ENCODE results near the gene RPL31. TPM values are rescaled to one million over a fixed set of nuclear protein-coding genes. Genes with fewer than 3 reads are reported as not detected.

Gene RPL31
- total RNA-seq, 1 experiment from 2014 or later: 1,893 TPM

- Histone ChIP-seq H3K4me2 (ENCODE audit: insufficient read depth, insufficient read length, low read length) (no peak overlapping the region), H3K56ac (ENCODE audit: insufficient read length, low read depth, low read length) (no peak overlapping the region), H2AK5ac (ENCODE audit: insufficient read length, low read length) (no peak overlapping the region), H3K23ac (ENCODE audit: insufficient read length, low read depth, low read length) (no peak overlapping the region), H2BK120ac (ENCODE audit: low read depth, low read length, poor library complexity, severe bottlenecking) (no peak overlapping the region), H3K79me2 (ENCODE audit: insufficient read depth, low read length) (peaks cover 15% of the 10 kb centered on the region; the same call in 1 of the 2 replicates), H2BK20ac (ENCODE audit: low read depth, low read length, poor library complexity, severe bottlenecking) (no peak overlapping the region), H3T11ph (ENCODE audit: low read length) (no peak overlapping the region), H4K91ac (ENCODE audit: insufficient read length, low read depth, low read length) (no peak overlapping the region), H3K27me3 (ENCODE audit: insufficient read depth, low read length) (no peaks in the 10 kb centered on the region), H3K18ac (ENCODE audit: insufficient read length, low read depth, low read length) (no peak overlapping the region), H2BK5ac (ENCODE audit: insufficient read length, low read length) (no peak overlapping the region), H3K27ac (ENCODE audit: insufficient read length, low read depth, low read length) (no peak overlapping the region), H3K14ac (ENCODE audit: insufficient read depth, low read length) (no peak overlapping the region), H3K4ac (ENCODE audit: low read depth, low read length) (no peak overlapping the region), H2BK15ac (ENCODE audit: low read depth, low read length) (no peak overlapping the region), H3K79me1 (ENCODE audit: insufficient read depth, low read depth, low read length, poor library complexity, severe bottlenecking) (no peaks in the 10 kb centered on the region), H3K4me1 (ENCODE audit: insufficient read depth, low read length) (peaks cover 3% of the 10 kb centered on the region; the same call in 1 of the 2 replicates), H2BK12ac (ENCODE audit: insufficient read length, low read depth, low read length) (no peak overlapping the region), H4K5ac (ENCODE audit: insufficient read length, low read depth, low read length) (no peak overlapping the region), H3K23me2 (ENCODE audit: insufficient read length, low read depth, low read length, poor library complexity, severe bottlenecking) (peaks cover 8% of the 10 kb centered on the region), H3K9me3 (ENCODE audit: control insufficient read depth, low read depth, low read length) (no peaks in the 10 kb centered on the region), H4K8ac (replicated peaks; ENCODE audit: insufficient read length, low read depth, low read length) (no peak overlapping the region), H2AFZ (ENCODE audit: low read length) (no peak overlapping the region), H3K9ac (ENCODE audit: extremely low read depth, insufficient read length, low read length) (no peak overlapping the region), H4K20me1 (ENCODE audit: control insufficient read depth, insufficient read depth, insufficient read length) (no peaks in the 10 kb centered on the region)
- no peak for DNase-seq
- no CpG with 5 or more reads among the region's 2 CpGs for WGBS (ENCODE audit: extremely low coverage, insufficient read length, low lambda C conversion rate)
- H3K9me3 Mint-ChIP-seq: peaks cover 5% of the 10 kb centered on the region in 2 experiments; a peak in 4 of 5 replicates
- no peak overlapping the region for H3K4me3 Mint-ChIP-seq
- H3K27ac Mint-ChIP-seq: no peak overlapping the region
- TF ChIP-seq, protein P1, sequence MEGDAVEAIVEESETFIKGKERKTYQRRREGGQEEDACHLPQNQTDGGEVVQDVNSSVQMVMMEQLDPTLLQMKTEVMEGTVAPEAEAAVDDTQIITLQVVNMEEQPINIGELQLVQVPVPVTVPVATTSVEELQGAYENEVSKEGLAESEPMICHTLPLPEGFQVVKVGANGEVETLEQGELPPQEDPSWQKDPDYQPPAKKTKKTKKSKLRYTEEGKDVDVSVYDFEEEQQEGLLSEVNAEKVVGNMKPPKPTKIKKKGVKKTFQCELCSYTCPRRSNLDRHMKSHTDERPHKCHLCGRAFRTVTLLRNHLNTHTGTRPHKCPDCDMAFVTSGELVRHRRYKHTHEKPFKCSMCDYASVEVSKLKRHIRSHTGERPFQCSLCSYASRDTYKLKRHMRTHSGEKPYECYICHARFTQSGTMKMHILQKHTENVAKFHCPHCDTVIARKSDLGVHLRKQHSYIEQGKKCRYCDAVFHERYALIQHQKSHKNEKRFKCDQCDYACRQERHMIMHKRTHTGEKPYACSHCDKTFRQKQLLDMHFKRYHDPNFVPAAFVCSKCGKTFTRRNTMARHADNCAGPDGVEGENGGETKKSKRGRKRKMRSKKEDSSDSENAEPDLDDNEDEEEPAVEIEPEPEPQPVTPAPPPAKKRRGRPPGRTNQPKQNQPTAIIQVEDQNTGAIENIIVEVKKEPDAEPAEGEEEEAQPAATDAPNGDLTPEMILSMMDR (conservative IDR thresholded peaks at IDR 0.05): no peak
- H3K4me1 Mint-ChIP-seq: peaks cover 20 to 28% of the 10 kb centered on the region in 2 experiments
- H3K36me3 Mint-ChIP-seq (ENCODE audit: insufficient read depth in 1 of 3, low read depth in 3 of 3): peaks cover 25 to 26% (median 26%) of the 10 kb centered on the region in 3 experiments
- H3K27me3 Mint-ChIP-seq (ENCODE audit: low read depth): peaks cover 11% of the 10 kb centered on the region
These were observed 2.1 kb upstream of the RPL31 start for GRCh38 chr2:100999995-101000394.
